Ectodermal cell (in vitro differentiated cells): ENCODE data around the gene SNRPA.
"Not testable (repeated sequence)": the region's sequence is repeated elsewhere in the genome, so short reads cannot be mapped to it uniquely, and the experiment has no call there.

Experiments used
- H3K27ac ChIP-seq: 2 replicates; pipeline ENCODE4 v1.7.0; 2013; ENCODE audit warnings: mild to moderate bottlenecking, low read depth, low read length; ENCODE audit not compliant: insufficient read depth, poor library complexity, severe bottlenecking
- H3K27me3 ChIP-seq: 2 replicates; pipeline ENCODE4 v1.7.0; 2013; ENCODE audit warnings: mild to moderate bottlenecking, low read length; ENCODE audit not compliant: insufficient read depth, control insufficient read depth, poor library complexity, severe bottlenecking
- H3K36me3 ChIP-seq: one replicate; pipeline ENCODE4 v1.7.0; 2013; ENCODE audit warnings: low read length; ENCODE audit not compliant: control insufficient read depth, insufficient read depth
- H3K4me1 ChIP-seq: one replicate; pipeline ENCODE4 v1.7.0; 2013; ENCODE audit warnings: low read length; ENCODE audit not compliant: control insufficient read depth, insufficient read depth
- H3K4me3 ChIP-seq: 2 replicates; pipeline ENCODE4 v1.7.0; 2013; ENCODE audit warnings: low read depth, low read length, control low read depth; ENCODE audit not compliant: insufficient read depth
- H3K9me3 ChIP-seq: 2 replicates; pipeline ENCODE4 v1.7.0; 2013; ENCODE audit warnings: mild to moderate bottlenecking, low read length, moderate library complexity; ENCODE audit not compliant: control insufficient read depth
- WGBS, 2 experiments: methylation state at CpG; one replicate each; pipeline ENCODE4 v1.1.7; 2013; ENCODE audit warnings: missing lambda C conversion rate in 2 of 2; 5-methylcytosine and 5-hydroxymethylcytosine counted together

The SNRPA gene

DNA sequence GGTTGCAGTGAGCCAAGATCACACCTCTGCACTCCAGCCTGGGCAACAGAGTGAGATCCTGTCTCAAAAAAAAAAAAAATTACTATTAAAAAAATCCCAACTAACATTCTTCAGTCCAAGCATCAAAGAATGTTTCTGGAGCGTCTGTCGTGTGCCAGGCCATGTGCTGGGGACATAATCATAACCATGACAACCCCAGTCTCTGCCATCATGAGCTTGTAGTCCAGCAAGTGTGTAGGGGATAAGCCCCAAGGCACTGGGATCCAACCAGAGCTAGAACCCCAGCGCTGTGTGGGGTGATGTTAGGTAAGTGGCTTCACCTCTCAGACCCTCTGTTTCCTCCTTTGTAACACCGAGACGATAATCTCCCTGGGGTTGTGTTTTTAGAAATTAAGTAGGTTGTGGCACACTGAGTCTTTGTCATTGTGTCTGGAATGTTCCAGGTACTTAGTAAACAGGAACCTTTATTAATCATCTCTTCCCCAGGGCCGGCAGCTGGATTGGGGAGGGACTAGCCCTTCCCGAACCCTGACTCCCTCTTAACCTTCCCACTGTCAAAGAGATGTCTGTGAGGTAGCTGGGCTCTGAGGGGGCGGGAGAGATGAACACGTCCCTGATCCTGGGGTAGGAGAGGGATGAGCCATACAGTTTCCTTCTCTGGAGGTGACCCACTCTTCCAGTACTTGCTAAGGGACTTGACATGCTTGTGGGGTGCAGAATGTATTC lies 28.9 kb upstream of the SNRPA start:
- Histone ChIP-seq H3K27me3 (no peaks in the 10 kb centered on the region), H3K4me1 (peaks cover 5% of the 10 kb centered on the region), H3K9me3 (no peaks in the 10 kb centered on the region), H3K4me3 (no peak overlapping the region), H3K27ac (no peak overlapping the region), H3K36me3 (peaks cover 3% of the 10 kb centered on the region)
- 89 to 96% methylated on average over 8 to 9 of the region's 9 CpGs for WGBS, 2 experiments

DNA sequence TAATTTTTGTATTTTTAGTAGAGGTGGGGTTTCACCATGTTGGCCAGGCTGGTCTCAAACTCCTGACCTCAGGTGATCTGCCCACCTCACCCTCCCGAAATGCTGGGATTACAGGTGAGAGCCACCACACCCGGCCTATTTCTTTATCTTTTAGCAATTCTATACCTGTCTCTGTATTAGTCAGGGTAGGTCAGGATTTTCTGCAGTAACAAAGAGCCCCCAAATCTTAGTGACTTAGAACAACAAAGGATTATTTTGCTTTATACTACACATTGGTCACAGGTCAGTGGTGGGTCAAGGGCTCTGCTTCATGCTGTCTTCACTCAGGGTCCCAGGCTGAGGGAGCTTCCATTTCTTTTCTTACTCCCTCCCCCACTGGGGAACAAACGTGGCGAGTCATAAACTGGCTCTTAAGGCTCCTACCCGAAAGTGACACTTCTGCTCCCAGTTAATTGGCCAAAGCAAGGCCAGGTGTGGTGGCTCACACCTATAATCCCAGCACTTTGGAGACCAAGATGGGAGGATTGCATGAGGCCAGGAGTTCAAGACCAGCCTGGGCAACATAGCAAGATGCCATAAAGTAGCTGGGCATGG lies 27.2 kb upstream of the SNRPA start:
- H3K4me1 ChIP-seq: no peaks in the 10 kb centered on the region
- no peaks in the 10 kb centered on the region for H3K27me3 ChIP-seq
- H3K27ac ChIP-seq: no peak overlapping the region
- WGBS, 2 experiments: 85 to 94% methylated on average over 5 of the region's 5 CpGs
- H3K4me3 ChIP-seq: no peak overlapping the region
- H3K9me3 ChIP-seq: no peaks in the 10 kb centered on the region
- peaks cover 3% of the 10 kb centered on the region for H3K36me3 ChIP-seq

DNA sequence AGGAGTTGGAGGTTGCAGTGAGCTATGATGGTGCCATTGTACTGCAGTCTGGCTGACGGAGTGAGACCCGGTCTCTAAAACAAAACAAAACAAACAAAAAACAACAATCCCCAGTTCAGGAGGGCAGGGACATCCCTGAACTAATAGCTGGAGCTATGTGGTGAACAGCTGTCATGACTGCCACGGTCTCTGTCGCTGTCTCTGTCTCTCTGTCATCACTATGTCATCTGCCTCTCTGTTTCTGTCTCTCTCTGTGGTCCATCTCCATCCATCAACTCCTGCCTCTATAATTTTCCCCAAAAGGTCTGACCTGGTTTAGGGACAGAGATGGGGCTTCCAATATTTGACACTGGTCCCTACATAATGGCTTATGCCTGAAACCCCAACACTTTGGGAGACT lies 26.7 kb upstream of the SNRPA start:
- WGBS, 2 experiments: 96 to 99% methylated on average over 4 of the region's 4 CpGs
- no peaks in the 10 kb centered on the region for H3K9me3 ChIP-seq
- no peak overlapping the region for H3K27ac ChIP-seq
- no peaks in the 10 kb centered on the region for H3K27me3 ChIP-seq
- no peak overlapping the region for H3K4me3 ChIP-seq
- peaks cover 3% of the 10 kb centered on the region for H3K36me3 ChIP-seq
- H3K4me1 ChIP-seq: no peaks in the 10 kb centered on the region

DNA sequence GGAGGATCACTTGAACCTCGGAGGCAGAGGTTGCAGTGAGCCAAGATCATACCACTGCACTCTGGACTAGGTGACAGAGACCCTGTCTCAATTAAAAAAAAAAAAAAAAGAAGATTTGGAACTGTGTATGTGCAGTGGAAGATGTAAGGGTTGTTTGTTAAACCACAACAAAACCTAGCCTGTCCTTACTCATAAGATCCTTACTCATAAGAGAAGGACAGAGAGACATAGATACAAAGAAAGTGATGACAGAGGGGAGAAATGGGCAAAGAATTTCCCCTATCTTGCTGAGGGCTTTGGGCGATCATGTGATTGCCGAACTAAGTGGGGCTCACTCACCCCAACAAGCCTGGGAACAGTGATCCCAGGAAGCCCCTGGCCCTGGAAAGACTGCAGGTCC lies 26.1 kb upstream of the SNRPA start:
- Histone ChIP-seq H3K27me3 (no peaks in the 10 kb centered on the region), H3K4me1 (no peaks in the 10 kb centered on the region), H3K36me3 (peaks cover 3% of the 10 kb centered on the region), H3K4me3 (no peak overlapping the region), H3K9me3 (no peaks in the 10 kb centered on the region), H3K27ac (no peak overlapping the region)
- 93 to 94% methylated on average over 3 of the region's 3 CpGs for WGBS, 2 experiments

DNA sequence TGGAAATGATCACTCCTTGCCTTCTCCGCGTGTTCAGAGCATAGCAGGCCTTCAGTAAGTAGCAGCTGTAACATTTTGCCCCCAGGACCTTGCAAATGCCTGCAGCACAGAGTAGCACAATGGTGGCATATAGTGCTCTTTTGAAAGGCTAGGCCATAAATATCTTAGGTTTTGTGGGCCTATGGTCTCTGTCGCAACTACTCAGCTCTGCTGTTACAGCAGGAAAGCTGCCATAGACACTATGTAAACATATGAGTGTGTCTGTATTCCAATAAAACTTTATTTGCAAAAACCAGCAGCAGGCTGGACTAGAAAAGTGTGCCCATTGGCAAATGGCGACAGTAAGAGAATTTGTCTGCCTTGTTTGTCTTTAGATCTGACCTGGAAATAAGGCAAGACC lies 24.7 kb upstream of the SNRPA start:
- no peak overlapping the region for H3K27ac ChIP-seq
- no peaks in the 10 kb centered on the region for H3K4me1 ChIP-seq
- H3K27me3 ChIP-seq: no peaks in the 10 kb centered on the region
- no peaks in the 10 kb centered on the region for H3K9me3 ChIP-seq
- 95 to 98% methylated on average over 4 of the region's 4 CpGs for WGBS, 2 experiments
- peaks cover 10% of the 10 kb centered on the region for H3K36me3 ChIP-seq
- no peak overlapping the region for H3K4me3 ChIP-seq

DNA sequence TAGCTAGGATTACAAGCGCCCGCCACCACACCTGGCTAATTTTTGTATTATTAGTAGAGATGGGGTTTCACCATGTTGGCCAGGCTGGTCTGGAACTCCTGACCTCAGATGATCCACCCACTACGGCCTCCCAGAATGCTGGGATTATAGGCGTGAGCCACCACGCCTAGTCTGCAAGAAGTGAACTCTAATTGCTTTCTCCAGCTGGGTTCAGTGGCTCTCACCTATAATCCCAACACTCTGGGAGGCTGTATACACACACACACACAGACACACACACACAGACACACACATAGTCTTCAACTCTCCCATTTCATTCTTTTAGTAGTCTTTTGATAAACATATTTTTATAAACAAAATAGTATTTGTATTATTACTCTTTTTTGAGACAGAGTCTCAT lies 20.9 kb upstream of the SNRPA start:
- H3K27me3 ChIP-seq, H3K4me3 ChIP-seq, H3K9me3 ChIP-seq, H3K4me1 ChIP-seq, H3K27ac ChIP-seq: not testable (repeated sequence)
- 93 to 96% methylated on average over 5 of the region's 5 CpGs for WGBS, 2 experiments
- peaks cover 20% of the 10 kb centered on the region for H3K36me3 ChIP-seq

DNA sequence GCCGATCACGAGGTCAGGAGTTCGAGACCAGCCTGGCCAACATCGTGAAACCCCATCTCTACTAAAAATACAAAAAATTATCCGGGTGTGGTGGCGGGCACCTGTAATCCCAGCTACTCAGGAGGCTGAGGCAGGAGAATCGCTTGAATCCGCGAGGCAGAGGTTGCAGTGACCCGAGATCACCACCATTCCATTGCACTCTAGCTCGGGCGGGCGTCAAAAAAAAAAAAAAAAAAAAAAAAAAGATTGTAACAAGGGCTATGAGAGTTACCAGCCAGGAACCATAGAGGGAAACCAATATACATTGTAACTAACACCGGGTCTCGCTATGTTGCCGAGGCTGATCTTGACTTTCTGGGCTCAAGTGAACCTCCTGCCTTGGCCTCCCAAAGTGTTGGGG lies 18.7 kb upstream of the SNRPA start:
- WGBS, 2 experiments: 90 to 94% methylated on average over 16 of the region's 16 CpGs
- H3K4me3 ChIP-seq, H3K27me3 ChIP-seq, H3K9me3 ChIP-seq, H3K4me1 ChIP-seq, H3K27ac ChIP-seq: not testable (repeated sequence)
- peaks cover 25% of the 10 kb centered on the region for H3K36me3 ChIP-seq

DNA sequence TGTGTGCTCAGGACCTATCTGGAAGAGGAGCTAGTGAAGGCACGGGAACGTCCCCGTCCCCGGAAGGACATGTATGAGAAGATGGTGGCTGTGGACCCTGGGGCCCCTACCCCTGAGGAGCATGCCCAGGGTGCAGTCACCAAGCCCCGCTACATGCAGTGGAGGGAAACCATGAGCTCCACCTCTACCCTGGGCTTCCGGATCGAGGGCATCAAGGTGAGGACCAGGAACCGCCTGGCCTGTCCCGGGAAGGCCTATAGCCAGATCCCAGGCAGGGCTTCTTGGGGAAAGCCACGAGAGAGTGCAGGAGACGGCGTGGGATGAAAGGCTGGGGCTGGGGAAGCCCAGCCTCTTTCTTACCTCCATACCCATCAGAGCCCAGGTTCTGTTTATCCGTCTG lies 17.9 kb upstream of the SNRPA start:
- Histone ChIP-seq H3K4me3 (no peak overlapping the region), H3K27ac (no peak overlapping the region), H3K36me3 (peaks cover 29% of the 10 kb centered on the region), H3K4me1 (no peaks in the 10 kb centered on the region), H3K27me3 (no peaks in the 10 kb centered on the region), H3K9me3 (no peaks in the 10 kb centered on the region)
- 96% methylated on average over 13 of the region's 13 CpGs for WGBS, 2 experiments

DNA sequence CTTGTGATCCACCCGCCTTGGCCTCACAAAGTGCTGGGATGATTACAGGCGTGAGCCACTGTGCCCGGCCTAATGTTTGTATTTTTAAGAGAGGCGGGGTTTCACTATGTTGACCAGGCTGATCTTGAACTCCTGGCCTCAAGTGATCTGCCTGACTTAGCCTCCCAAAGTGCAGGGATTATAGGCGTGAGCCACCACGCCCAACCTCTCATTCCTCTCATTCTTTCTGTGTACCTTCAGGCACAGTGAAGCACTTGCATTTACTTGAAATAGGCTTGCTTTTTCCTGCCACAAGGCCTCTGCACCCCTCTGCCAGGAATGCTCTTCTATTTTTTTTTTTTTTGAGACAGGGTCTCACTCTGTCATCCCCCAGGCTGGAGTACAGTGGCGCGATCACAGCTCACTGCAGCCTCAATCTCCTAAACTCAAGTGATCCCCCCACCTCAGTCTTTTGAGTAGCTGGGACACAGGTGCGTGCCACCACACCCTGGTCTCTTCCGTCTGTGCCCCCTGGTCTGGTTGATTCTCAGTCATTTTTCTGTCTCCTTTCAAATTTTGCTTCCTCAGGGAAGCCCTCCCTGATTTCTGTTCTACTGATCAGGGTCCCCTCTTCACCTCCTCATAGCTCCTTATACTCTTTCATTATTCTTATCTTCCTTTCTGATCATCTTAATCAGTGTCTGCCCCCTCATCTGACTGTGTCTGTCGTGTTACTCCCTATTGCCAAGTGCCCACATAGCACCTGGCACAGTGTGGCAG lies 15.8 kb upstream of the SNRPA start:
- 93 to 95% methylated on average over 11 of the region's 11 CpGs for WGBS, 2 experiments
- Histone ChIP-seq H3K27ac (no peak overlapping the region), H3K27me3 (no peaks in the 10 kb centered on the region), H3K4me1 (no peaks in the 10 kb centered on the region), H3K36me3 (peaks cover 28% of the 10 kb centered on the region), H3K4me3 (no peak overlapping the region), H3K9me3 (no peaks in the 10 kb centered on the region)

DNA sequence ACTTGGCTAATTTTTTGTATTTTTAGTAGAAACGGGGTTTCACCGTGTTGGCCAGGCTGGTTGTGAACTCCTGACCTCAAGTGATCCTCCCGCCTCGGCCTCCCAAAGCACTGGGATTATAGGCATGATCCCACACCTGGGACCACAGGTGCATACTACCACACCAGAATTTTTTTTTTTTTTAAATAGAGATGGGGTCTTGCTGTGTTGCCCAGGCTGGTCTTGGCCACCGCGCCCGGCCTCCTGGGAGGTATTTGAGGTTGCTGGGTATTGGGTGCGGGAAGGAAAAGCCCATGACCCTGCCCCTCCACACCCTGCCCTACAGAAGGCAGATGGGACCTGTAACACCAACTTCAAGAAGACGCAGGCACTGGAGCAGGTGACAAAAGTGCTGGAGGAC lies 14.3 kb upstream of the SNRPA start:
- 89 to 90% methylated on average over 9 of the region's 9 CpGs for WGBS, 2 experiments
- Histone ChIP-seq H3K27ac (no peak overlapping the region), H3K36me3 (peaks cover 22% of the 10 kb centered on the region), H3K27me3 (no peaks in the 10 kb centered on the region), H3K9me3 (no peaks in the 10 kb centered on the region), H3K4me1 (no peaks in the 10 kb centered on the region), H3K4me3 (no peak overlapping the region)
